Tibial nerve (tissue), 4 donors: ENCODE data around the gene KATNB1. TPM values are rescaled to one million over a fixed set of nuclear protein-coding genes. Genes with fewer than 3 reads are reported as not detected.
A peak's percentile ranks its signal among the peaks of the same experiment; 100 is the strongest.

Source experiments
- DNase-seq, 2 donors: peaks; one replicate each; pipeline ENCODE4 v3.0.0-alpha.2; 2019; ENCODE audit warnings: low spot score in 2 of 2
- H3K27ac ChIP-seq, 4 donors: fragments of 200-600 bp; sonication (generic) in 3 of 4; one replicate each; pipeline ENCODE4 v1.5.1; 2017 to 2019; ENCODE audit warnings: mild to moderate bottlenecking in 1 of 4
- H3K27me3 ChIP-seq, 2 donors: fragments of 200-600 bp; sonication (generic) in 1 of 2; one replicate each; pipeline versions ENCODE4 v1.5.1 to v1.6.0; 2017 to 2019
- H3K36me3 ChIP-seq, 3 donors: fragments of 200-600 bp; sonication (generic); one replicate each; pipeline ENCODE4 v1.5.1; 2018 to 2019
- H3K4me1 ChIP-seq, 4 donors: fragments of 200-600 bp; sonication (generic) in 3 of 4; one replicate each; pipeline ENCODE4 v1.5.1; 2017 to 2019
- H3K4me3 ChIP-seq, 4 donors: fragments of 200-600 bp; sonication (generic) in 3 of 4; one replicate each; pipeline ENCODE4 v1.5.1; 2017 to 2019; ENCODE audit warnings: mild to moderate bottlenecking in 1 of 4, moderate library complexity in 1 of 4
- H3K9me3 ChIP-seq, 4 donors: fragments of 200-600 bp; sonication (generic) in 3 of 4; one replicate each; pipeline ENCODE4 v1.5.1; 2017 to 2019
- CTCF ChIP-seq, 5 experiments: fragments of 200-600 bp in 3 of 5; fragments of 450-650 bp in 2 of 5; sonication (generic) in 3 of 5; IDR thresholded peaks; one replicate each; pipeline ENCODE4 v1.5.1; 2016 to 2019; ENCODE audit warnings: antibody characterized with exemption in 5 of 5, mild to moderate bottlenecking in 3 of 5, moderate library complexity in 2 of 5
- EP300 ChIP-seq, 2 donors: sonication (generic); formaldehyde crosslinking; IDR thresholded peaks; one replicate each; pipeline ENCODE4 v1.6.1; 2017; ENCODE audit warnings: antibody characterized with exemption in 2 of 2, mild to moderate bottlenecking in 1 of 2
- POLR2A ChIP-seq, 2 donors: fragments of 450-650 bp; IDR thresholded peaks; one replicate each; pipeline ENCODE4 v1.6.1; 2017; ENCODE audit warnings: antibody characterized with exemption in 2 of 2, mild to moderate bottlenecking in 2 of 2, moderate library complexity in 2 of 2
- WGBS, 2 donors: methylation state at CpG; one replicate each; pipeline ENCODE4 v1.1.5; 2018; 5-methylcytosine and 5-hydroxymethylcytosine counted together
- total RNA-seq, 4 donors: library from RNA; depleted of rRNA; stranded (reverse); fragments of >200 nt; gene quantifications; one replicate each; pipeline ENCODE4 v1.1.0, GENCODE V29; 2016

KATNB1 gene
- total RNA-seq, 4 donors from 2014 or later = 21.0 to 36.8 (median 27.5) TPM

- Histone ChIP-seq H3K27ac (peak overlapping the region in 2 of 4 donors; percentile 36 to 57), H3K36me3 (peaks cover 0 to 49% (median 4%) of the 10 kb centered on the region in 3 donors), H3K4me3 (no peak overlapping the region), H3K9me3 (no peaks in the 10 kb centered on the region), H3K27me3 (no peaks in the 10 kb centered on the region), H3K4me1 (peaks cover 0 to 62% (median 31%) of the 10 kb centered on the region in 4 donors)
- DNase-seq = no peak
- TF ChIP-seq POLR2A (IDR thresholded peaks at IDR 0.05) (no peak), EP300 (IDR thresholded peaks at IDR 0.05) (no peak), CTCF (IDR thresholded peaks at IDR 0.05) (no peak)
- 86 to 100% methylated on average over 3 to 12 of the region's 13 CpGs for WGBS, 2 donors
These were observed 61.6 kb downstream of the KATNB1 start for GRCh38 chr16:57797216-57797525.

DNA sequence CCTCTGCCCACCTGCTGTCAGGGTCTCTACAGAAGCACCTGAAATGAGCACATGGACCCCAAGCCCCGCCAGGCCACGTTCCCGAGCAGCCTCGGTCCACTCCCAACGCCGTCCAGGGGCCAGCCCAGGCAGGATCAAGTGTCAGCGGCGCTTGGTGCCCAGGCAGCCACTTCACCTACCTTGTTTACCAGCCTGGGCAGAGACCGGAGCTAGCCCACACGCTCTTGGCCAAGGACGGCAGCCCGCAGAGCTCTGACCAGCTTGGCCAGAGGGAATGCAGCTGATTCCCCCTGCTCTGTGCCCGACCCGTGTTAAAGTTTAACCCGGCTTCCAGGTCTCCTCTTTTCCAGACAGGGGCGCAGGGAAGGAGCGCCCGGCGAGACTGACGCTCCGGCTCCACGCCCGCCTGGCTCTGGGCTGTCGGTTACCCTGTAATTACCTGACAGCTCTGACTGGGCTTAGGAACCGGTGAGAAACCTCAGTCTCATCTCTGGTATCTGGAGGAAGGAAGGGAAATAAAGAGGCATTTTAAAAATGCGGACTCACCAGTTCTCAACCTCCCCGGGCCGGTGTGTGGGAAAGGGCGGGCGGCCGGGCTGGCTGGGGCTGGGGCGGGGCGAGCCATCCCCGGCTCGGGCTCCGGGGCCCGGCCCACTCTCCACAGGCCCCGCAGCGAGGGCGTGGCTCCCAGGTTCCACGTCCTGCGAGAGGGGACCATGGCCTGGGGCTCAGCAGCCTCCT, 62.1 kb downstream of the KATNB1 start:
- peaks cover 0 to 63% (median 32%) of the 10 kb centered on the region in 4 donors for H3K4me1 ChIP-seq
- H3K27ac ChIP-seq = peak overlapping the region in 3 of 4 donors; percentile 36 to 57 (median 55)
- no peak for TF ChIP-seq EP300 (IDR thresholded peaks at IDR 0.05)
- H3K9me3 ChIP-seq = no peaks in the 10 kb centered on the region
- peaks cover 0 to 44% (median 4%) of the 10 kb centered on the region in 3 donors for H3K36me3 ChIP-seq
- WGBS, 2 donors = 58 to 62% methylated on average over 23 to 41 of the region's 42 CpGs
- H3K27me3 ChIP-seq = no peaks in the 10 kb centered on the region
- DNase-seq = no peak
- H3K4me3 ChIP-seq = peak overlapping the region in 1 of 4 donors; percentile 11

GRCh38 chr16:57798267-57798810, 62.8 kb downstream of the KATNB1 start:
- Histone ChIP-seq H3K4me3 (no peak overlapping the region), H3K27me3 (no peaks in the 10 kb centered on the region), H3K36me3 (peaks cover 0 to 40% (median 4%) of the 10 kb centered on the region in 3 donors), H3K4me1 (peaks cover 0 to 69% (median 37%) of the 10 kb centered on the region in 4 donors), H3K9me3 (no peaks in the 10 kb centered on the region), H3K27ac (peak overlapping the region in 3 of 4 donors; percentile 36 to 95 (median 55))
- 79 to 86% methylated on average over 13 to 16 of the region's 16 CpGs for WGBS, 2 donors
- TF ChIP-seq POLR2A (IDR thresholded peaks at IDR 0.05) = no peak
- TF ChIP-seq EP300 (IDR thresholded peaks at IDR 0.05) = no peak
- no peak for TF ChIP-seq CTCF (IDR thresholded peaks at IDR 0.05)
- no peak for DNase-seq

GRCh38 chr16:57798953-57799599, 63.5 kb downstream of the KATNB1 start:
- TF ChIP-seq POLR2A (IDR thresholded peaks at IDR 0.05) (no peak), EP300 (IDR thresholded peaks at IDR 0.05) (no peak), CTCF (IDR thresholded peaks at IDR 0.05) (no peak)
- H3K9me3 ChIP-seq = no peaks in the 10 kb centered on the region
- no peak for DNase-seq
- peaks cover 0 to 77% (median 42%) of the 10 kb centered on the region in 4 donors for H3K4me1 ChIP-seq
- no peak overlapping the region for H3K4me3 ChIP-seq
- peak overlapping the region in 2 of 4 donors; percentile 95 for H3K27ac ChIP-seq
- H3K27me3 ChIP-seq = no peaks in the 10 kb centered on the region
- WGBS, 2 donors = 57 to 67% methylated on average over 6 of the region's 6 CpGs
- H3K36me3 ChIP-seq = peaks cover 0 to 33% (median 4%) of the 10 kb centered on the region in 3 donors

DNA sequence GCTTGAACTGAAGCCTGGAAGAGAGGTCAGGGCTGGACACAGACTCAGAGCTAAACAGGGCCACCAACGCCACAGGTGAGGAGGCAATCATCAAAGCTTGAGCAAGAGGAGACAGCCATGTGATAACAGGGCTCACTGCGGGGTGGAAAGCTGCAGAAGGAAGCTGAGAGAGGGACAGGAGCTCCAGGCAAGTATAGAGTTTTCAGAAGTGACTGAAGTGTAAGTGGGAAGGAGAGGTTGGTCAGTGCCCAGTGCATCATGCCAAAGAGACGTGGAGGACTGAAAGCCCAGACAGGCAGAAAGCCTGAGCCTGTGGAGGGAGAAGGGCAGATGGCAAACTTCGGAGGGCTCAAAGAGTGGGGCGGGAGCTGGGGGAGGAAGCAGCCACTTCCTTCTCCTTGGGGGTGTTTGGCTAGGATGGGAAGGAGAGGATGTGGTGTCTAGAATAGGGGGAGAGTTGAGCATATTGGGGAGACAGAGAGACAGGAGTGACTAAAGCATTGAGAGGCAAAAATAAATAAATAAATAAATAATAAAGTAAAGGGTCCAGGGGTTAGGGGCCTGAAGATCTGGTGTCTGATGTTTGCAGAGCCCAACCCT, 64.1 kb downstream of the KATNB1 start:
- TF ChIP-seq CTCF (IDR thresholded peaks at IDR 0.05) (no peak), POLR2A (IDR thresholded peaks at IDR 0.05) (no peak), EP300 (IDR thresholded peaks at IDR 0.05) (no peak)
- WGBS, 2 donors = 35 to 44% methylated on average over 4 to 5 of the region's 5 CpGs
- no peak for DNase-seq
- H3K27me3 ChIP-seq = no peaks in the 10 kb centered on the region
- H3K4me1 ChIP-seq = peaks cover 0 to 82% (median 43%) of the 10 kb centered on the region in 4 donors
- peaks cover 0 to 27% (median 4%) of the 10 kb centered on the region in 3 donors for H3K36me3 ChIP-seq
- peak overlapping the region in 2 of 4 donors; percentile 16 to 82 for H3K4me3 ChIP-seq
- H3K9me3 ChIP-seq = no peaks in the 10 kb centered on the region
- H3K27ac ChIP-seq = peak overlapping the region in 3 of 4 donors; percentile 20 to 95 (median 95)
